GM19328 (cell line): ENCODE data around the gene DISC1.
"Not testable (repeated sequence)": the region's sequence is repeated elsewhere in the genome, so short reads cannot be mapped to it uniquely, and the experiment has no call there.

Source experiments
- ATAC-seq: cut with Tn5 transposase; IDR thresholded peaks from one replicate; pipeline ENCODE4 v1.9.1; 2021; ENCODE audit warnings: mild to moderate bottlenecking, moderate library complexity; ENCODE audit not compliant: unreplicated experiment

The DISC1 gene

DNA sequence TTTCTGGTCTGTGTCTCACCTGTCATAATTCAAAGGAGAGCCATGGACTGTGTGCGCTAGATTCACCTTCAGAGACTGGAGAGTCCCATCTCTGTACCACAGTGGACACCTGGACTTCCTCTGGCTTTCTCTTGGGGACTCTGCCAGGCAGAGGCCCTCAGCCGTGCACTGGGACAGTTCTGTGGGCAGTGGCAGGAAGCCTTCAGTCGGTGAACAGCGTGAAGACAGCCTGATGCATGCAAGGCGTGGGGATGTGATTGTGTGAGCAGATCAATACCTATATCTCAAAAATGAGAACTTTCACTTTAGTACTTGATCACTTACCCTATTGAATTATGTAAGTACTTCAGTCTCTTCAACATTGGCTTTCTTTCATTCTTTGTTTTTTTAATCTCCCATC, 245.3 kb downstream of the DISC1 start:
- ATAC-seq: no peak

DNA sequence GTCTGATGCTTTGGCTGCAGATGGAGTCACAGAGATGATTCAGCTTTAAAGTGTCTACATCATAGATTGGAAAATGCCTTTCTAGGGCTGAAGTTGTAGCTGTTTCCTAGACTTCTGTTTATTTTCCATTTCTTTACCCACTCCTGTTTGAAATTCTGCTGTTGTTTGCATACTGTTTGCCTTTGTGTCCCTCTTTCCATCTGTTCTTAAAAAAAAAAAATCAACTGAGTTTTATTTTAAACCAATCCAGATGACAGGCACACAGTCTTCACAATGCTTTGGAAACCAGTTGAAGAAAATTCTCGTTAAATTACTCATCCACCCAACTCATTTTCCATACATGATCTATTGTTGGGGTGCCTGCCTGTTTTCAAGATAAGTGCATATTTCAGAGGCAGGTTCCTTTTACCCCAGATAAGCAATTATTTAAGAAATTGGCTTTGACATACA, 245.9 kb downstream of the DISC1 start:
- no peak for ATAC-seq

DNA sequence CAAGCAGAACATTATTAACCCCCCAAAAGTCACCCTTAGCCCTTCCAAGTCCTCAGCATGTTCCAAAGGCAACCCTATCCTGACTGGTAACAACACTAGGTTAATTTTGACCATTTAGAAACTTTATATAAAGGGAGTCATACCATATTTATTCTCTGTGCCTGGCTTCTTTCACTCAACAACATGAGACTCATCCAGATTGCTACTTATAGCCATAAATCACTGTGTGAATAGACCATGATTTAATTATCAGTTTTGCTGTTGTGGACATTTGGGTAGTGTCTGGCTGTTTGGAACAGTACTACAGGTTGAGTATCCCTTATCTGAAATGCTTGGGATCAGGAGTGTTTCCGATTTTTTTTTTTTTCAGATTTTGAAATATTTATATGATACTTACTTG, 252.1 kb downstream of the DISC1 start:
- no peak for ATAC-seq

DNA sequence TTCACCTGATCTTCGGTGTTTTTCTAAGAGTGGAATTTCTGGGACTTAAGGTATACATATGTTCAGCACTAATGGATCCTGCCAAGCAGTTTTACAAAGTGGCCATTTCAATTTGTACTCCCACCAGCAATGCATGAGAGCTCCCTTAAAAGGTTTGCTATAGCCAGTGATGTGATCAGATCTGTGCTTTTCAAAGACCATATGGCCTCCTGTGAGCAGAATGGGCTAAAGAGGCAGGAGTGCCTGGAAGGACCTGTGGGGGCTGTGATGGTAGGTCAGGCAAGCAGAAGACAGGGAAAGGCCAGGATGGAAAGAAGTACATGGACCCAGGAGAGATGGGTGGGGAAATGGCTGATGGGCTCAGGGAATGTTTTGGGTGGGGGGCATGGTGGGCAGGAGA, 252.7 kb downstream of the DISC1 start:
- ATAC-seq: no peak

DNA sequence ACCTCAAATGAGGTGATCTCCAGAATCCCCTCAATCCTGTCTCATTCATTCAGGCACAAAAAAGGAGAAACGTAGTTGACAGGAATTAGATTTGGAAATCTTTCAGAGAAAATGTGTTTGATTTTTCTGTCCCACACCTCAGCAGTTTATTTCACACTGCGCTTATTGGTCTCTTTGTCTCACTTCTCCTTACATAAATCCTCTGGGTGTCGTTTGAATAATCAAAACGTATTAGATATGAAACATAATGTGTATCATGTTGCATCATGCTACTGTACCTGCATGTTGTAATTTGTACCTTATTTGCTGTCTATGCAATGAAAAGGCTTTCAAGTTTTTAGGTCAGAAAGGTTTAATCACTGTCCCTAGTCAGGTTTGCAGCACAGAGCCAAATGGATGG, 255.7 kb downstream of the DISC1 start:
- no peak for ATAC-seq

DNA sequence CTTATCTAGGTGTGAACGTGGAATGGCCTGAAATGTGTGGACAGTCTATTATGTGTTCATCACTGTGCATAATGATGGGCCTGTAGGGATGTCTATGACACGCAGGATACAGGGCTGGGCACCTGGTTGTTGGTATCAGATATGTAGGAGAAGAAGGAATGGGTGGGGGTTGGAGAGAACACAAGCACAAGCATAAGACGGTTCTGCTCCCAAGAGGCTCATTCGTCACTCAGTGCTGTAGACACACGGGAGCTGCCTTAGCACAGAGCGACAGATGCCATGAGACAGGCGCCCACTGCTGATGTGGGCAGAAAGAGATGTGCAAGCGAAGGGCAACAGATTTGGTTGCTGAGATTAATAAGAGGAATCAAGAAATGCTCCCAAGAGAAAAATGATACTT, 256.2 kb downstream of the DISC1 start:
- no peak for ATAC-seq

DNA sequence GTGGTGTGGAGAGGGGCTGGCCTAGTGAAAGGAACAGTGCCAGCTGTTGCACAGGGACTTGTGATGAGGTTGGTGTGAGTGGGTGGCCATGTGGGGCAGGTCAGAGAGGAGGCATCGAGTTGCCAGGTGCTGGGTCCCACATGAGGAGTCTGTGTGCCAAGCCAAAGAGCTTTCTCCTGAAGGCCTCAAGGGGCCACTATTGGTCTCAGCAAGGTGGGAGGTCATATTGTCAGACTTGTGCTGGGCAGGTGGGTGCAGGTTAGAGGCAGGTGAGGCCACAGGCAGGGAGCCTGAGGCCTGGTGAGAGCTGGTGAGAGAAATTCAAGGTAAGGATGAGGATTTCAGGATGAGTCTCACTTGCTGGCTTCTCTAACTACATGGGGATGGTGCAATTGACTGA, 256.8 kb downstream of the DISC1 start:
- ATAC-seq: no peak

DNA sequence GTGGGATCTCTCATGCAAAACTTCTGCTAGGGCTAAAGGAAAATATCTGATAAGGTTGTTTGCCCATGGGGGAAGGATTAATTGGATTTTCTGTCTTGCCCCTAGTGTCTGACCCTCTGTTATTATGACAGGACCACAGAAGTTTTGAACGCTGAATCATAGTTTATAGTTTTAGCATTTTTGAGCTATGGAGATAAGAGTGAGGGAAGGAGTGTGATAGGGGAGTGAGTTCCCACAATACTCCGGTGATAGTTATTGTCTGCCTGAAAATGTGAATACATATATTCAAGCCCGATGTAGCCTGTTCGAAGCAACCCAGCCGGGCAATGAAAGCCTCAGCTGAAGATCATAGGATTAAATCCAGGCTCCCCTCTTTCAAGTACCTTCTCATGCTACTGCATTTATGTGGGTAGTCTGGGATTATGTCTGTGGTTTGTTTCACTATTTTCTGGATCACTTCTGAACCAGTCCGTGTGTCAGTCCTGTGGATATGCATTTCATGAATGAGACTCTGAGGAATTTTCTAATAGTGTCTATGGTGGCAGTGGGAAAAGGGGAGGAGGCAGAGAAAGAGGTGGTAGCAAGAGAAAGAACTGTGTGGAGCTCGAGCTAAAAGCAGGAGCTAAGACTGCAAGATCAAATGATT, 258.7 kb downstream of the DISC1 start:
- no peak for ATAC-seq

DNA sequence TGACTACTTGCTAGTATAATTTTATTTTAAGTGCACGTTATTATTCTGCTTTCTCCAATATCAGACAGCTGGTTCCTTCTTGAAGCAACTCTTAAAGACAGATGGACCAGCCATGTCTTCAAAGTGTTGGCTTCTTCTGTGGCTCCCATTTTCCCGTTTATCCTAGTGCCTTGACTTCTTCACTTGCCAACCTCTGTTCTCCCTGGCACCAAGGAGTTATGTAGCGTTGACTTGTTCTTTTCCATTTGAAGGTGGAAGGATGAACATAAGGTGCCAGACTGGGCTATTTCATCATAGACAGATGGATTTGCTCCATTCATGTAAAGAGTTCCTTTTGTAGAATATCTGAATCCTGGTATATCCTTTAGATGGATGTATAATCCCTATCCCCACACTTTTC, 260.6 kb downstream of the DISC1 start:
- ATAC-seq: no peak

DNA sequence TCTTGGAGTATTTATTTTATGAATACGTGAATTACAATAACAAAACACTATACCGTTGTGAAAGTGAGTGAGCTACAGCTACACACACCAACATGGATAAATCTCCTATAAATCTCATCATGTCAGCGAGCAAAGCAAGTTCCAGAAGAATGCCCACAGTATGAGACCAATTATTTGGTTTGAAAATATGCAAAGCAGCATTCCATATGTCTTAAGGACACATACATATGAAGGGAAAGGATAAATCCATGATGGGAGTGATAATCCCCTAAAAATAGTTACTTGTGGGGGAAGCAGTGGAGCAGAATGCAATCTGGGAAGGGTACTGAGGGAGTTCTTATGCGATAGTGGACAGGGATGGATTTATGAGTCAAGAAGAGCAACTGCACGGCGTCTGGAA, 261.3 kb downstream of the DISC1 start:
- no peak for ATAC-seq

DNA sequence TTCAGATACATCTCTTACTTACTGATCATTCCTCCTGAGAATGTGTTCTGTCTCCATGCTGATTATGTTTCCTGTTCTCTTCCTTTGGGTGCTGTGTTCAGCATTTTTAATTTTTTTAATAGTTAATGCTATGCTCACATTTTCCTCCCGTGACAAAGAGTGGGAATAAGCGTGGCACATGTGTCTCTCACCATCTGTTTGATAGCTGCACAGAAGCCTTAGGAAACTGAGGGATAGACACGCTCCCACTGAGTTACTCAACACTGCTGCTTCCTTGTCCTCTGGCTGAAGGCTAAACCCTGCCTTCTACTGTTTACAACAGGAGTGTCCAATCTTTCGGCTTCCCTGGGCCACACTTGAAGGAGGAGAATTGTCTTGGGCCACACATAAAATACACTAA, 264.2 kb downstream of the DISC1 start:
- no peak for ATAC-seq

DNA sequence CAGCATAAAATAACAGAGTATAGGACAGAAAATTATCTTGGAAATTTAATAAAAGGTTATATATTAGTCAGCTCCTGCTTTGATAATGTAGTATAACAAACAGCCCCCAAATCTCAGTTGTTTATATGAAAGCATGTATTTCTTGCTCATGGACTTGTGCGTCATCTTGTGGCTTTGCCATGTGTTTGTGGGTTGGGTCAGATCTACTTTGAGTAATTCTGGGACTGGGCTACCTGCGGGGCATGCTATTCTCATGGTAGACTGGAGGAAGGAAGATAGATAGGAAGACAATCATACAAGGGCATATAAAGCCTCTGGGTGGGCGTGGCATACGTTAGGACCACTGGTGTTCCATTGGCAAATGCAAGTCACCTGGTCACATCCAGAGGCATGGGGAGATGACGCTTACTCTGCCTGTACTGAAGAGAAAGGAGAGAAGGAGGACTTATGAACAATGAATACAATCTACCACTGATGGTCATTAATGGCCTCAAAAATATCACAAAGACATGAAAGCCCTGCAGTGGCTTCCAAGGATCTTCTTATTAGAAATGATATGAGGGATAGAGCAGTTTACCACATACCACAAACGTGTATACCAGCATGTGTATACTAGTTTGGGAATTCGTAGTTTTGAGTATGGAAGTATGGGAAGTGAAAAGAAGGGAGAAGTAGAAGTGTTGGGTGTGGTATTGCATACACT, 267.0 kb downstream of the DISC1 start:
- ATAC-seq: no peak

DNA sequence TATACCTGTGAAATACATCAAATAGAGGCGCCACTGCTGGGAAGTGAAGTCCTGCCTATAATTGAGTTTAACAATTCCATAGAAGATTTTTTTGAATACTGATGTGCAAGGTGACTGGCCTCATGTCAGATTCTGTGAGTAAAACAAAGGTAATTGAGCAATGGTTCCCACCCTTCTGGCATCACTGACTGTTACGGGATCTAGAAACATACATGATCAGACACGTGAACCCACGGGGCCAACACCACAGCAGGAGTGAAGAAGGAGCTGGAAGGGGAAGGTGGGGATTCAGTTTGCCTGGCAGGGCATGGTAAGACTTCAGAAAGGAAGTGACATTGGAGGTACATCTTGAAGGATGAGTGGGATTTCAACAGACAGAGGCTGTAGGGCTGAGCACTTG, 270.2 kb downstream of the DISC1 start:
- ATAC-seq: no peak

DNA sequence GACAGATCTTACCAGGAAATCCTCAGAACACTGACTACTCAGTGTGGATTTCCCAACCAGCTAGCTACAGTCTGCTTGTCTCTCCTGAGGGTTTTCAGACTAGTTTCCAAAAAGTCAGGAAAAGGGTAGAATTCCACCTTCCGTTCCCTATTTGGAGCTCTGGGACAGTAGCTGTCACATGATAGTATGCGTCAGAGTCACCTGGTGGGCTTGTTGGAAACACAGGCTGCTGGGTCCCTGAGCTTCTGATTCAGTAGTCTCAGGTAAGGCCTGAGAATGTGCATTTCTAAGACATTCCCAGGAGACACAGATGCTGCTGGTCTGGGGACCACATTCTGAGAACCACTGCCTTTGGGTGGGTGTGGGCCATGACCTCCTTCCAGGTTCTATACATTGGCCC, 272.5 kb downstream of the DISC1 start:
- no peak for ATAC-seq

DNA sequence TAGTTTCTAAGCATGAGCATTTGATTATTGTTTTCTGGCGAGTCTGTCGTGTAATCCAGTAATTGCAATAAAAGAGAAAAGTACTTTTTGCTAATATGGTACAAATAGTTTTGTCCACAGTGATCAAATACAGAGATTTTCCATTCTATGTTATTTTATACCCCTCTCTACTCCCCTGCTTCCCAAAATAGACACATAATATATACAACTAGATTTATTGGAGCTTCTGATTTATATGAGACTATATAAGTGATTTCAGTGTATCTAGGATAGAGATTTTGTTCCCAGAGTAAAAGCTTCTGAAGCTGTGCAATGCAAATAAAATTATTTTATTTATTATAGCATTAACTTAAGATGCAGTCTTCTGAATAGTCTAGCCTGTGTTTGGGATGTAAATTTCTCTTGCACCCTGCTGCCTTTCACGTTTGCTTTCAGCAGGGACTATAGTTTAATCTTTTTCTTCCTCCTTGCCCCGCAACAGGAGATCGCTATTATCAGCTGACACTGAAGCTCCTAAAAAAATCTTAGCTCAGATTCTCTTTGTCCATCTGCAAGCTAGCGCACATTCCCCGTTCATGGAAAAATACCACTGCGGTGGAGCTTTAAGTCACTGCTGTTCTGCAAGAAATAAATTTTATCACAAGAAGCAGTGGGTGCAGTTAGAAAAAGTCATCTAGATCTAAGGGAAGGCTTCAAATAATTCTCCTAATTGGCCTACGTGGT, 273.3 kb downstream of the DISC1 start:
- ATAC-seq: no peak

DNA sequence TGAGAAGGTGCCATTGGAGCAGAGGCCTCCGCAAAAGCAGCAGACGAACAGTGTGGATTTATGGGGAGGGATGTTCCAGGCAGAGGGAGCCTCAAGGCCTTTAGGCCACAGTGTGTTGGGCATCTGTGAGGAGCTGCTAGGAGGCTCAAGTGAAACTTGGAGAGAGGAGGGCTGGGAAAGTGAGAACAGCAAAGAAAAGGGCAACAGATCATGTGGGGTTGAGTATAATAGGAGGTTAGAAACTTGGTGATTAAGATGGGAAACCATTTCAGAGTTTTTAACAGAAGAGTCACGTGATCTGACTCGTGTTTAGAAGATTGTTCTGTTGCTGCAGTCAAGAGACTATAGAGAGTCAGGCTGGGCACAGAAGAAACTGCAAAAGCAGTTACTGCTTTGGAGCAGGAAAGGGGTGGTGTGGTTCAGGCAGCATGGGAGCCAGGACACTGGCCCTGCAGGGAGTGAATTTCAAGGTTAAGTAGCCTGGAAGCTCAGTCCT, 277.0 kb downstream of the DISC1 start:
- no peak for ATAC-seq

DNA sequence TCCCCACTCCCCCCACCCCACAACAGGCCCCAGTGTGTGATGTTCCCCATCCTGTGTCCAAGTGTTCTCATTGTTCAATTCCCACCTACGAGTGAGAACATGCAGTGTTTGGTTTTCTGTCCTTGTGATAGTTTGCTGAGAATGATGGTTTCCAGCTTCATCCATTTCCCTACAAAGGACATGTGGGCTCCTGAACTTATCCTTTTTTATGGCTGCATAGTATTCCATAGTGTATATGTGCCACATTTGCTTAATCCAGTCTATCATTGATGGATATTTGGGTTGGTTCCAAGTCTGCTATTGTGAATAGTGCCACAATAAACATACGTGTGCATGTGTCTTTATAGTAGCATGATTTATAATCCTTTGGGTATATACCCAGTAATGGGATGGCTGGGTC, 280.7 kb downstream of the DISC1 start:
- ATAC-seq: not testable (repeated sequence)

DNA sequence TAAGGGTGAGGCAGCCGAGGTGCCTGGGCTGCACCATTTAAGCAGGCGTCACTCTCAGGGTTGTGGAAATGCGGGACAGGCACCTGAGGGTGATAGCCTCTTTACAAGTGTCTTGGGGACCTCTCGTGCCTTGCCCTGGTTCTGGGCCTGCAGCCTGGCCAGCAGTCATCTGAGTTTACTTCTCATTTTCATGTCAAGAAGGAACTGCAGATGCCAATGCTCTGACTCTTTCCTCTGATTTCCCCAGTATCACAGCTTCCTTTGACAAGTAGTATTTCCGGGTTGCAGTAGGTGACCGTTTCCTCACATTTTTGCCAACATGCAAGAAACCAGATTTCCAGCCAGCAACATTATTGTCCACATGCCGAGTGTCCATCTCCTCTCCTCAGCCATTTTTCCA, 286.9 kb downstream of the DISC1 start:
- ATAC-seq: no peak

DNA sequence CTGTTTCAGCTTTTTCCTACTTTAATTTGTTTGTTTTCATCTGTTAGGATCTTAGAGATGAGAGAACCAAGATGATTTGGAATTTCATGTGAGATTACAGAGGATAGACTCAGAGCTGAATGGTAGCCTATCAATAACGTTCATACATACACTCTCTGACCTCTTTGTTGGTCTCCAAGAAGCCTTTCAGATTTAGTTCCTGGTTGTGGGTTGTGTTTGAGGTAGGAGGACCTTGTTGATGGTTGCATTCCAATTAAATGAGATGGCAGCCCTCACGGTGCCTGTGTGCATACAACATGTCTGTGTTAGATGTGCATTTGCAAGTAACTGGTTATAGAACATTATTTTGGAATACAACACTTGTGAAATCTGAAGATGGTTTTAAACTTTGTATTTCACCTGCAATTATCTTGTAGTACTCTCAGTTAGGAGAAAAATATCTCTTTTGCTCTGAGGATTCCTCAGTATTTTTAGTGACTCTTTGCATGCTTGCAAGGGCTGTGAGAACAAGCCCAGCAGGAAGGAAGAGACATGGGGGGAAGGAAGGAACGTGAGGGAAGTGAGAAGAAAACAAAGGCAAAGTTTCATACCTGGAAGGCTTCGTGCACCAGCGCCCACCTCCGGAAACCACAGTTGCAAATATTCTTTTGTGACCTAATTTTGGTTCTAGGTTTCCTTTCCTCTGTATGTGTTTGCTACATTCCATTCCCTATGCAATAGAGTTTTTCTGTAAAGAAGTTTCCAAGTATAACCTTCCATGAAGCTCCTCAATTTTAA, 291.8 kb downstream of the DISC1 start:
- ATAC-seq: no peak

DNA sequence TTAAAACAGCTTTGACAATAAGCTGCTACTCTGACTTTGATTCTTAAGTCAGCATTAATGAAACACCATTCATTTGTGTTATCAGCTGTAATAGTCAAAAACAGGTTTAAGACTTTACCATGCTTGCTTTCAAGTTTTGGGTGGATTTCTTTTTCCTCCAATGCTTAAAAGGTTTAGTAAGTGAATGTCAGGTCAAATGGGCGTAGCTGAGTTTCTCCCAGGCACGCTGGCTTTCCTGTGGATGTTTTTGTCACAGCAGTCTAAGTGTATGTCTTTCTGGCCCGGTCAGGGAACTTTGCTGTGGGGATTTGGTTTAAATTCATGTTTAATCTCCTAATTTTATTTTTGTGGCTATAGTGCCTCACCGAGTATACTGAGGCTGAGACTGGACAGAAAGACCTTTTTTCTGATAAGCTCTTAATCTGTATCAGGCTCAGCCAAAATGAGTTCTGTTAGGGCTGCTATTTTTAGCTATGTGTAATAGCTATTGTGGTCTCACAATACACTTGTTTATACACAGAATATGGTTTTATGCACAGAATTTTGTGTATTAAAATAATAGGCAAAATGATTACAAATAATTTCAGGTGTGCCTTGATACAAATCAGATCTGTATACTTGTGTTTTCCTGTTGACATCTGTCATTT, 292.8 kb downstream of the DISC1 start:
- no peak for ATAC-seq

DNA sequence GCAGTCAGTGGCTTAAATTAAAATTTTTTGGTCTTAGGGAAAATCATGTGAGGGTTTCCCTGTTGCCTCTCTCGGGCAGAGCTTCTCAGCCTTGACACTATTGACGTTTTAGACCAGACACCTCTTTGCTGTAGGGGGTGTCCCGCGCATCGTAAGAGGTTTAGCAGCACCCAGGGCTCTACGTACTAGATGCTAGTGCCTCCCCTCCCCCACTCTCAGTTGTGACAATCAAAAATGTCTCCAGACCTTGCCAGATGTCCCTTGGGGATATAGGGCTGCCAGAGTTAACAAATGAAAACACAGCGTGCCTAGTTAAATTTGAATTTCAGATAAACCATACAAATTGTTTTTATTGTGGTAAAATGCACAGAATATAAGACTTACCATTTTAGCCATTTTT, 293.3 kb downstream of the DISC1 start:
- ATAC-seq: no peak
